MM.1S (cell line): ENCODE measurements around the gene ABHD1.

Experiments used
- CTCF ChIP-seq: fragments of 300-600 bp; sonication (generic); IDR thresholded peaks from 2 replicates; pipeline ENCODE4 v1.5.1; 2016; ENCODE audit warnings: antibody characterized with exemption, low read length, mixed read lengths
- EZH2 ChIP-seq: fragments of 300-600 bp; sonication (generic); optimal IDR thresholded peaks from 2 replicates; pipeline ENCODE3; 2017; ENCODE audit warnings: low read depth, mild to moderate bottlenecking, antibody characterized with exemption, low read length, mixed read lengths
- EZH2phosphoT487 ChIP-seq: fragments of 300-600 bp; sonication (generic); IDR thresholded peaks from 2 replicates; pipeline ENCODE4 v1.6.1; 2018; ENCODE audit warnings: antibody characterized with exemption, low read length

- TF ChIP-seq CTCF (no peak), EZH2 (no peak), EZH2phosphoT487 (no peak)
Observed at GRCh38 chr2:27080603-27080936, 43.0 kb upstream of the ABHD1 start.
